Effector memory CD8-positive, alpha-beta T cell (primary cell): ENCODE measurements around the gene MRPL44.
A peak's percentile ranks its signal among the peaks of the same experiment; 100 is the strongest.

ENCODE experiments used
- ATAC-seq: fragments of 150-1000 bp; cut with Tn5 transposase; replicated peaks from 2 replicates; pipeline ENCODE4 v1.10.0; 2021; ENCODE audit warnings: mild to moderate bottlenecking, moderate library complexity
- DNase-seq, 3 experiments: peaks; one replicate each; pipeline ENCODE4 v3.0.0; 2021
- H3K27ac Mint-ChIP-seq, 2 donors: one replicate each; pipeline ENCODE4 v1.8.0; 2022; ENCODE audit warnings: mild to moderate bottlenecking in 2 of 2, mixed read lengths in 2 of 2, moderate library complexity in 2 of 2
- H3K27me3 Mint-ChIP-seq, 2 donors: one replicate each; pipeline ENCODE4 v1.8.0; 2022; ENCODE audit warnings: mixed read lengths in 2 of 2
- H3K36me3 Mint-ChIP-seq: one replicate; pipeline ENCODE4 v1.8.0; 2022; ENCODE audit warnings: mild to moderate bottlenecking, moderate library complexity, mixed read lengths; ENCODE audit not compliant: insufficient read depth
- H3K4me1 Mint-ChIP-seq, 2 donors: one replicate each; pipeline ENCODE4 v1.8.0; 2022; ENCODE audit warnings: low read depth in 2 of 2, mixed read lengths in 2 of 2
- H3K4me3 Mint-ChIP-seq, 2 donors: one replicate each; pipeline ENCODE4 v1.8.0; 2022; ENCODE audit warnings: mild to moderate bottlenecking in 2 of 2, mixed read lengths in 2 of 2, moderate library complexity in 2 of 2
- H3K9me3 Mint-ChIP-seq, 2 donors: one replicate each; pipeline ENCODE4 v1.8.0; 2022; ENCODE audit warnings: mixed read lengths in 2 of 2
- total RNA-seq, 9 experiments: gene quantifications; one replicate each; lab custom pipeline; 2026; lab: John Stamatoyannopoulos, UW

Gene MRPL44
- 15.3 to 58.3 (median 37.8) reads per million in 9 experiments for total RNA-seq

- Mint-ChIP-seq H3K9me3 (no peaks in the 10 kb centered on the region), H3K4me1 (peaks cover 35% of the 10 kb centered on the region in 2 donors), H3K27ac (peak within 1 kb of the TSS; percentile 96 to 99), H3K27me3 (no peaks in the 10 kb centered on the region), H3K4me3 (peak within 1 kb of the TSS; percentile 98 to 99), H3K36me3 (peaks cover 16% of the 10 kb centered on the region)
- peak; percentile 99 for ATAC-seq
- DNase-seq: peak; percentile 99
These were observed at the start of gene MRPL44 for GRCh38 chr2:223957092-223957851. Gene MRPL44, plus strand, starts transcription at chr2:223957463. Its CDS starts 10 bp downstream, at chr2:223957473.

- Mint-ChIP-seq H3K9me3 (no peaks in the 10 kb centered on the region), H3K27ac (peak overlapping the region; percentile 11 to 67), H3K36me3 (peaks cover 27% of the 10 kb centered on the region), H3K4me3 (no peak overlapping the region), H3K4me1 (peaks cover 20 to 30% of the 10 kb centered on the region in 2 donors), H3K27me3 (no peaks in the 10 kb centered on the region)
- DNase-seq (no peak), ATAC-seq (no peak)
These were observed 48.8 kb upstream of the MRPL44 start for GRCh38 chr2:223908304-223908998.

GRCh38 chr2:223909001-223909741 lies 48.1 kb upstream of the MRPL44 start:
- H3K27ac Mint-ChIP-seq: peak overlapping the region; percentile 11 to 67
- no peaks in the 10 kb centered on the region for H3K27me3 Mint-ChIP-seq
- no peak for ATAC-seq
- H3K4me3 Mint-ChIP-seq: no peak overlapping the region
- H3K9me3 Mint-ChIP-seq: no peaks in the 10 kb centered on the region
- H3K36me3 Mint-ChIP-seq: peaks cover 24% of the 10 kb centered on the region
- no peak for DNase-seq
- H3K4me1 Mint-ChIP-seq: peaks cover 20 to 30% of the 10 kb centered on the region in 2 donors

- ATAC-seq: no peak
- H3K36me3 Mint-ChIP-seq: peaks cover 29% of the 10 kb centered on the region
- H3K4me3 Mint-ChIP-seq: no peak overlapping the region
- no peaks in the 10 kb centered on the region for H3K9me3 Mint-ChIP-seq
- H3K4me1 Mint-ChIP-seq: peaks cover 13 to 34% of the 10 kb centered on the region in 2 donors
- no peaks in the 10 kb centered on the region for H3K27me3 Mint-ChIP-seq
- no peak overlapping the region for H3K27ac Mint-ChIP-seq
- no peak for DNase-seq
These were observed 42.9 kb upstream of the MRPL44 start for GRCh38 chr2:223914324-223914723.

- Mint-ChIP-seq H3K27ac (no peak overlapping the region), H3K4me1 (peaks cover 12 to 27% of the 10 kb centered on the region in 2 donors), H3K27me3 (no peaks in the 10 kb centered on the region), H3K9me3 (no peaks in the 10 kb centered on the region), H3K36me3 (peaks cover 33% of the 10 kb centered on the region), H3K4me3 (no peak overlapping the region)
- ATAC-seq (no peak), DNase-seq (no peak)
These were observed 42.2 kb upstream of the MRPL44 start for GRCh38 chr2:223915071-223915470.

GRCh38 chr2:223916181-223916920 lies 40.9 kb upstream of the MRPL44 start:
- Mint-ChIP-seq H3K27me3 (no peaks in the 10 kb centered on the region), H3K4me1 (peaks cover 15 to 30% of the 10 kb centered on the region in 2 donors), H3K9me3 (no peaks in the 10 kb centered on the region), H3K27ac (peak overlapping the region in 1 of 2 donors; percentile 17), H3K4me3 (no peak overlapping the region), H3K36me3 (peaks cover 33% of the 10 kb centered on the region)
- no peak for ATAC-seq
- DNase-seq: no peak

GRCh38 chr2:223918671-223919134 lies 38.6 kb upstream of the MRPL44 start:
- H3K4me3 Mint-ChIP-seq: no peak overlapping the region
- peak overlapping the region in 1 of 2 donors; percentile 29 for H3K27ac Mint-ChIP-seq
- no peak for ATAC-seq
- H3K9me3 Mint-ChIP-seq: no peaks in the 10 kb centered on the region
- H3K36me3 Mint-ChIP-seq: peaks cover 30% of the 10 kb centered on the region
- no peak for DNase-seq
- H3K27me3 Mint-ChIP-seq: no peaks in the 10 kb centered on the region
- peaks cover 20 to 43% of the 10 kb centered on the region in 2 donors for H3K4me1 Mint-ChIP-seq

GRCh38 chr2:223920109-223920508 lies 37.2 kb upstream of the MRPL44 start:
- H3K36me3 Mint-ChIP-seq: peaks cover 33% of the 10 kb centered on the region
- no peaks in the 10 kb centered on the region for H3K9me3 Mint-ChIP-seq
- H3K27ac Mint-ChIP-seq: no peak overlapping the region
- H3K27me3 Mint-ChIP-seq: no peaks in the 10 kb centered on the region
- peaks cover 19 to 46% of the 10 kb centered on the region in 2 donors for H3K4me1 Mint-ChIP-seq
- ATAC-seq: no peak
- H3K4me3 Mint-ChIP-seq: no peak overlapping the region
- no peak for DNase-seq

GRCh38 chr2:223921204-223921603 lies 36.1 kb upstream of the MRPL44 start:
- H3K9me3 Mint-ChIP-seq: no peaks in the 10 kb centered on the region
- no peak overlapping the region for H3K4me3 Mint-ChIP-seq
- no peak overlapping the region for H3K27ac Mint-ChIP-seq
- no peaks in the 10 kb centered on the region for H3K27me3 Mint-ChIP-seq
- H3K4me1 Mint-ChIP-seq: peaks cover 19 to 43% of the 10 kb centered on the region in 2 donors
- ATAC-seq (no peak), DNase-seq (no peak)
- H3K36me3 Mint-ChIP-seq: peaks cover 25% of the 10 kb centered on the region

- H3K27ac Mint-ChIP-seq: peak overlapping the region; percentile 19 to 49
- H3K36me3 Mint-ChIP-seq: peaks cover 18% of the 10 kb centered on the region
- H3K27me3 Mint-ChIP-seq: no peaks in the 10 kb centered on the region
- ATAC-seq (no peak), DNase-seq (no peak)
- H3K4me1 Mint-ChIP-seq: peaks cover 19 to 45% of the 10 kb centered on the region in 2 donors
- no peaks in the 10 kb centered on the region for H3K9me3 Mint-ChIP-seq
- no peak overlapping the region for H3K4me3 Mint-ChIP-seq
These were observed 35.0 kb upstream of the MRPL44 start for GRCh38 chr2:223922308-223922707.

GRCh38 chr2:223923976-223924375 lies 33.3 kb upstream of the MRPL44 start:
- no peak for ATAC-seq
- DNase-seq: no peak
- H3K9me3 Mint-ChIP-seq: no peaks in the 10 kb centered on the region
- no peaks in the 10 kb centered on the region for H3K27me3 Mint-ChIP-seq
- H3K27ac Mint-ChIP-seq: no peak overlapping the region
- peaks cover 12% of the 10 kb centered on the region for H3K36me3 Mint-ChIP-seq
- H3K4me1 Mint-ChIP-seq: peaks cover 27 to 54% of the 10 kb centered on the region in 2 donors
- H3K4me3 Mint-ChIP-seq: no peak overlapping the region

GRCh38 chr2:223925106-223925505 lies 32.2 kb upstream of the MRPL44 start:
- no peak overlapping the region for H3K27ac Mint-ChIP-seq
- no peaks in the 10 kb centered on the region for H3K27me3 Mint-ChIP-seq
- no peaks in the 10 kb centered on the region for H3K9me3 Mint-ChIP-seq
- DNase-seq (no peak), ATAC-seq (no peak)
- peaks cover 30 to 65% of the 10 kb centered on the region in 2 donors for H3K4me1 Mint-ChIP-seq
- H3K4me3 Mint-ChIP-seq: no peak overlapping the region
- H3K36me3 Mint-ChIP-seq: peaks cover 6% of the 10 kb centered on the region
